Measurements from ENCODE around the gene POLD2.

Gene POLD2

GRCh38 chr7:44102846-44103565 lies 20.3 kb downstream of the POLD2 start:
- no peak for DNase-seq (ENCODE audit: low read depth)

- no peak for DNase-seq (ENCODE audit: low read depth)
Measured at GRCh38 chr7:44101966-44102845, 21.1 kb downstream of the POLD2 start.

- DNase-seq (ENCODE audit: low read depth), result no peak
Measured at GRCh38 chr7:44101303-44101965, 21.9 kb downstream of the POLD2 start.

- no peak for DNase-seq (ENCODE audit: low read depth)
Measured at GRCh38 chr7:44100458-44101302, 22.7 kb downstream of the POLD2 start.

GRCh38 chr7:44099669-44100068 lies 23.7 kb downstream of the POLD2 start:
- DNase-seq (ENCODE audit: low read depth), result no peak

- DNase-seq (ENCODE audit: low read depth), result no peak
Measured at GRCh38 chr7:44098092-44099068, 25.0 kb downstream of the POLD2 start.

GRCh38 chr7:44097064-44097932 lies 26.1 kb downstream of the POLD2 start:
- no peak for DNase-seq (ENCODE audit: low read depth)

- DNase-seq (ENCODE audit: low read depth), result no peak
Measured at GRCh38 chr7:44096326-44096881, 26.9 kb downstream of the POLD2 start.

- DNase-seq (ENCODE audit: low read depth), result no peak
Measured at GRCh38 chr7:44095781-44096180, 27.6 kb downstream of the POLD2 start.

- no peak for DNase-seq (ENCODE audit: low read depth)
Measured at GRCh38 chr7:44094883-44095592, 28.3 kb downstream of the POLD2 start.

GRCh38 chr7:44094365-44094764 lies 29.0 kb downstream of the POLD2 start:
- no peak for DNase-seq (ENCODE audit: low read depth)

GRCh38 chr7:44093102-44093641 lies 30.2 kb downstream of the POLD2 start:
- DNase-seq (ENCODE audit: low read depth), result no peak

GRCh38 chr7:44087911-44088838 lies 35.2 kb downstream of the POLD2 start:
- DNase-seq (ENCODE audit: low read depth), result no peak

GRCh38 chr7:44086627-44087026 lies 36.7 kb downstream of the POLD2 start:
- DNase-seq (ENCODE audit: low read depth), result no peak

- no peak for DNase-seq (ENCODE audit: low read depth)
Measured at GRCh38 chr7:44085546-44085945, 37.8 kb downstream of the POLD2 start.

- DNase-seq (ENCODE audit: low read depth), result no peak
Measured at GRCh38 chr7:44084701-44085100, 38.6 kb downstream of the POLD2 start.

- DNase-seq (ENCODE audit: low read depth), result no peak
Measured at GRCh38 chr7:44083796-44084195, 39.6 kb downstream of the POLD2 start.
